ENCODE data around the gene TRMT2A. TPM values are rescaled to one million over a fixed set of nuclear protein-coding genes. Genes with fewer than 3 reads are reported as not detected.
A peak's percentile ranks its signal among the peaks of the same experiment; 100 is the strongest.

Gene TRMT2A
- total RNA-seq, 1 donor from 2014 or later: 36.7 TPM

DNA sequence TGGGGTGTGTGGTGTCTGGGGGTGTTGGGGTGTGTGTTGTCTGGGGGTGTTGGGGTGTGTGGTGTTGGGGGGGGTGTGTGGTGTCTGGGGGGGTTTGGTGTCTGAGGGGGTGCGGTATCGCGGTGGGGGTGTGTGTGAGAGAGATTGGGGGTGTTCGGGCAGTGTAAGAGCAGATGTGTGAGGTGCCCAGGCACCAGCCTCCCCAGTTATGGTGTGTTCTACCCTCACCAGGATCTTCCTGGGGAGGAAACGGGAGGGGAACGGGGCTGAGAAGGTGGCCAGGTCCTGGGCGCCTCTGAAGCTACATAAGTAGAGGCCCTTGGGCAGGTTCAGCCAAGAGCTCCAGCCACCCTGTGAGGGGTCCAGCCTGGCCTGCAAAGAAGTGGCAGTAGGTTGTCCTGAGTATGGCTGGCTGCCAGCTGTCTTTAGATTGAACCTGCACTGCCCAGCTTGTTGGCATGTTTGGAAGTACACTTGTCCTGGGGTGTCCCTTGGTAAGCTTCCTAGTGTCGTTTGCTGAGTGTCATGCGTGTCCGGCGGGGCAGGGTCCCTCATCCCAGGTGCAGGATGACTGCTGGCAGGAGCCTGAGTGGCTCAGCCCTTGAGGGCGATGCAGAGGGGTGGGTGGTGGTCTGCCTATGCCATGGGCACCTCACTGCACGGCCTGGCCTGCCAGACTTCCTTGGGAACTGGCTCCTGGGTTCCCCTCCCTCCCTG lies 6.5 kb upstream of the TRMT2A start:
- DNase-seq (ENCODE audit: low spot score) (no peak), ATAC-seq (no peak)

DNA sequence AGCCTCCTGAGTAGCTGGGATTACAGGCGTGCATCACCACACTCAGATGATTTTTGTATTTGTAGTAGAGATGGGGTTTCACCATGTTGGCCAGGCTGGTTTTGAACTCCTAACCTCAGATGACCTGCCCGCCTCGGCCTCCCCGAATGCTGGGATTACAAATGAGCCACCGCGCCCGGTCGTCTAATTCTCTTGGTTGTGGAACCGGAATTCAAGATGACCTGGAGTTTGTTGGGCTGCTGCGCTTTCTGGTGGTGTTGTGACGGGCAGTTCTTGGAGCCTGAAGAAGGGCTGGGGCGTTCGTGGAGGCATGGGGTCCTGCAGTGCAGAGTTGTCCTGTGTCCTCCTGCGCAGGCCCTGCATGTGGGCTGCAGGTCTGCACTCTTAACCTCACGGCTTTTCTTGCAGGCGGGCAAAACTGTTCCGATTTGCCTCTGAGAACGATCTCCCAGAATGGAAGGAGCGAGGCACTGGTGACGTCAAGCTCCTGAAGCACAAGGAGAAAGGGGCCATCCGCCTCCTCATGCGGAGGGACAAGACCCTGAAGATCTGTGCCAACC lies 4.9 kb upstream of the TRMT2A start:
- no peak for ATAC-seq
- no peak for DNase-seq (ENCODE audit: low spot score)

DNA sequence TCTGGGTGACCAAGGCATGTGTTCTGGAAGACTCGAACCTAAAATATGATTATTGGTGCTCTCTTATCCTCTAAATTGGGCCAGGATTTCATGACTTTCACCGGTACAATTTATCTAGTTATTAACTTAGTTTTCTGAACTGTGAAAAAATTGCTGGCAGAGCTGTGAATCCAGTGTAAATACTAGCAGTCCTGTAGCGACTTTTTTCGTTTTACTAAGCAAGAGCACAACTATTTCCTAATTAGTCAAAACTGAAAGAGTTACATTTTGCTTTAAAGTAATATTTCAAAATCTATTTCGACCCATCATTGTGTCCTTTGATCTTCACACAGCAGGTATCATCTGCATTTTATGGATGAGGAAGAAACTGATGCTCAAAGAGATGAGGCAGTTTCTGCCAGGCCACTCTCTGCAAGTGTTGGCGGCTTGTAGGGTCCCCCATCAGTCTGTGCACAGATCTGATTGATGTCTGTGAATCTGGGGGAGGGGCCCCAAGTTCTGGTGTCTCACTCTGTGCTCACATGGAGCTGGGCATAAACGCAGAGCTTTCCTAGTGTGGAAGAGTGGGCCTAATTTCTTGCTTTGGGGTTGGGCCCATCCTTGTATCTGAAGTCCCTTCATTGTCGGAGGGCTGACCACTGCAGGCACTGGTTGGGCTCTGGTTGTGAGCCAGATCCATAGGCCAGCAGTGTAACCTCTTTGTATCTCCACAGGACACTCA lies 1.4 kb upstream of the TRMT2A start:
- no peak for ATAC-seq
- DNase-seq (ENCODE audit: low spot score): no peak

DNA sequence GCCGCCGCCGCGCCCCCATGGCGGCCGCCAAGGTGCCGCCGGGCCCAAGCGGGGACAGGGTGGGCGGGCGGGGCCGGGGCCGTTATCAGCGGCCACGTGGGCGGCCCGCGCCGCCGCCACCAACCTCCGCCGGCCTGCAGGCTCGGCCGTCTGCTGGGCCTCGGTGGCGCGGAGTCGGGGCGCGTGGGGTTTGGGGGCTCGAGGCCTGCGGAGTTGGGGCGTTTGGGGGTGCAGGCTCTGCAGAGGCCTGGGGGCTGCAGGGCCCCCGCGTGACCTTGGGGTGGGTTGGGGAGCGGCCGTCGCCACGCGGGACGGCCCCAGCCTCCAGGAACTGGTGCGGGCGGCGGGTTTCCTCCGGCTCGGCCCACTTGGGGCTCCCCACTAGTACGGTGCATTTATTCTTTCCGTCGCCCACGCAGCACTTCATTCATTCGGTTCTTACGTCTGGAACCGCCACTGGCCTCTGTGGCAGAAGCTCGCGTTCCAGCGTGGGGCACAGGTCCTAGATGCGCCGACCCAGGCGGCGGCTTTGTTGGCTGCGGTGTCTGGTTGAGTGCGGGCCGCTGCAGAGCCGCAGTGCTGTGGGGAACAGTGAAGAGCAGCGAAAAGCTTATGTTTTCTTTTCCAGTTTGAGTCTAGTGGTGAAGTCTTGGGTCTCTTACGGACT lies 740 bp upstream of the TRMT2A start:
- no peak for ATAC-seq
- DNase-seq (ENCODE audit: low spot score): no peak

DNA sequence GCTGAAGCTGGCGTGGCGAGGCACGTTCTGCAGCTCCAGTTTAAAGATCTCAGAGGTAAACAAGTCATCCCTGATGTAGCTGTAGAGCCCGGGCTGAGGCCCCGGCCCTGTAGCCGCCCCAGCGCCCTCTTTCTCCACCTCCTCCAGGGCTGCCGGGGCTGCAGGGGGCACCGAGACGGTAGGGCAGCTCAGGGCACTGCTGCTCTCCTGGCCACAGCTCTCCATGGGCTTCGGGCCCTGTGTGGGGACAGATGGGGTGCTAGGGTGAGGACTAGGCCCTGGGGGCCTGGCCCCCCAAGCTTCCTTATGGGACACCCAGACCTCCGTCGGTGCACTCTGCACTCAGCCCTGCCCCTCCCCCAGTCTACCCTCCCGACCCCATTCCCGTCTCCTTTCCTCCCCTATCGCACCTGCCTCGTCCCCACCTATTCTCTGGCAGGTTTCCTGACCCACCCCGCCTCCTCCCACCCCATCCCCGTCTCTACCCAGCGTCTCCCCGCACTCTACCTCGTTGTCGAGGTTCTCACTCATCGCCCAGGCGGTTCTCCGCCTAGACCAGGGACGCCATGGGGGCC lies 563 bp downstream of the TRMT2A start:
- ATAC-seq (peak; percentile 4), DNase-seq (ENCODE audit: low spot score) (no peak)

DNA sequence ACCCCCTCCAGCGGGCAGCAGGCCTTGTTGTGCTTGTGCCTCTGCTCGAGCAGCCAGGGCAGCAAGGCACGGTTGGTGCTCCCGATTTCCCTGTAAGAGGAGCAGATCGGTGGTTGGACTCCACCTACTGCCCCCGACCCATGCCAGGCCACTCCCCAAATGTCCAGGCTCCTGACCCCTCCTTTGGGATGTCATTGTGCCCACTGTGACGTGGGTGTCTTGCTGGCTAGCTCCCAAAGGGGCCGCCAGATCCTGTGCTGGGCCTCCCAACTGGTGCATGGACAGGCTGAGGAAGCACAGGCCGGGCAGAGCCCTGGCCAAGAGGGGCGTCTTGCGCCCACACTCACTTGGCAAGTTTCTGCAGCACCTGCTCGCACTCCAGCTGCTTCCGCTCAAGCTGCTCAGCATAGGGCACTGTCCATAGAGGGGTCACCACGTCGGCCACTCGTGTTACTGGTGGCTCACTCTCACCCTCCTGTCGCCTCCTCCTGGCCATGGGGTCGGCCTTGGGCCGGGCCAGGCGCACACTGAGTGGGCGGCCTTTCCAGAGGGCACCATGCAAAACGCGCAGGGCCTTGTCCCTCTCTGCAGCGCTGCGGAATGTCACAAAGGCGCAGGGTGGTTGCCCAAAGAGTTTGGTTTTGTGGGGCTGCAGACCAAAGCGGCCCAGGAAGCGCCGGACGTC lies 1.2 kb downstream of the TRMT2A start, which contains the start of gene RANBP1:
TSS of gene RANBP1 (plus strand) at position 414 of the 685 bp plus-strand sequence. CDS start at position 495, 81 bp downstream.
- no peak for DNase-seq (ENCODE audit: low spot score)
- no peak for ATAC-seq

DNA sequence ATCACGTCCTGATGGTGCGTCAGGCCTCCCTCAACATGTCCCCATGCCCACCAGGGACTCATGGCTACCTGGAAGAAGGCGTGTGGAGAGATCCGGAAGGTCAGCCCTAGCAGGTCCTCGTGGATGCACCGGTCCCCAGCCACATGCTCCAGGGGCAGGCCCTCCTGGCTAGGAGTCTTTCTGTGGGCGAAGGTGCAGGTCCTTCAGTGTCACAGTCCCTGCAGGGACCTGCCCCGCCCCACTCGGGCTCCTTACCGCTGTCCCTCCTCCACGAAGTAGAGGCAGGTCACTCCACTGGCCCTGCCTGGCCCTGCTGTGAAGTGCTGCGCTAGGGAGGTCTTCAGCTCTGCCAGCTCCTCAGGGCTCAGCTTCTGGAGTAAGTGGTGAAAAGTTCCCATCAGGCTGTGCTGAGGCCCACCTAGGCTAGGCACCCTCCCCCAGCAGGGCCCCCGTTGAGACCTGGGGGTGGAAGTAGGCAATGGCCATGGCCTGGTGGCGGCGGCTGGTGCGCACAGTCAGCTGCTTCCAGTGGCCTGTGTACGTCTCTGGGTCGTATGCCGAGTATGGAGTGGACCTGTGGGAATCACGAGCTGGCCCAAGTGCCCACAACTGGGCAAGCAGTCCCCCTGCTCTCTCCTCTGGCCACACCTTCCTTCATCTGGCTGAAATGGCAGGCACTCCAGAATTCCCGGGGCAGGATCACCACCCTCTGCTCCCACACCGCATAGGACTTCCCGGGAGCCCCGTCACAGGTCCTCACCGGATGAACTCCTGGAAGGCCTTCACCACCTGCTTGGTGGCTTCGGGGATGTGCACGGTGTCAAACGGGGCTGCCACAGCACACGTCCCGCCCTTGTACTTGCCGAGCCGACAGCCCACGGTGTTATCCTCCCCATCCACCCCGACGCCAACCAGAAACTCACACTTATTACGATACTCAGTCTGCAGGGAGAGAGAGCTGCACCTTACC lies 2.2 kb downstream of the TRMT2A start:
- ATAC-seq (no peak), DNase-seq (ENCODE audit: low spot score) (no peak)

DNA sequence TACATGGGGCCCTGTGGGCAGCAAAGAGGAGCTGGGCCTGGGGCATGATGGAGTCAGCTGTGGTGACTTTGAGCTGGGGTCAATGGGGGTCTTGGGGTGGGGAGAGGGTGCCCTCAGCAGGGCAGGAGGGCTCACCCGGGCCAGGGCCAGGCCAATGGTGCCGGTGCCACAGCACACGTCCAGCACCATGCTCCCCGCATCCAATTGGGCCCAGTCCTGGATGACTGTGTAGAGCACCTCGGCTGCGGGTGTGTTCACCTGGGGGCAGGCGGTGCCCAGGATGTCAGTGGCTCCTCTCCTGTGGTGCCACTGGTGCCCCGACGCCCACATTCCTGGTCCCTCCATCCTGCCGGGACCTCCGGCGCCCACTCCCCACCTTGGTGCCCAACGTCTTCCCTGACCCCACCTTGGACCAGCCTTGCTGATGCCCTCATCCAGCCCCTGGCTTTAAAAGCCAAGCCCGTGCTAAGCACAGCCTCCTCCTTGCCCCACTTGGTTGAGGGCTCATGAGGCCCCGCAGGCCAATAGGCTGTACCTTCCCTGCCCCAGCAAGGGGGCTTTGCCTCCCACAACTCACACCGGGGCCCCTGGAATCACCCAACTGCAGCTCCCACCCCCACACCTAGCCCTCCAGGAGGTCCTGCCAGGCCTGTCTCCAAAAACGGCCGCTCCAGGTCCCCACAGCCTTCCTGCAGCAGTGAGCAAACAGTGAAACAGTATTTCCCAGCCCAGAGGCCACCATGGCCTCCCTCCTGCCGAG lies 3.3 kb downstream of the TRMT2A start:
- DNase-seq (ENCODE audit: low spot score): no peak

DNA sequence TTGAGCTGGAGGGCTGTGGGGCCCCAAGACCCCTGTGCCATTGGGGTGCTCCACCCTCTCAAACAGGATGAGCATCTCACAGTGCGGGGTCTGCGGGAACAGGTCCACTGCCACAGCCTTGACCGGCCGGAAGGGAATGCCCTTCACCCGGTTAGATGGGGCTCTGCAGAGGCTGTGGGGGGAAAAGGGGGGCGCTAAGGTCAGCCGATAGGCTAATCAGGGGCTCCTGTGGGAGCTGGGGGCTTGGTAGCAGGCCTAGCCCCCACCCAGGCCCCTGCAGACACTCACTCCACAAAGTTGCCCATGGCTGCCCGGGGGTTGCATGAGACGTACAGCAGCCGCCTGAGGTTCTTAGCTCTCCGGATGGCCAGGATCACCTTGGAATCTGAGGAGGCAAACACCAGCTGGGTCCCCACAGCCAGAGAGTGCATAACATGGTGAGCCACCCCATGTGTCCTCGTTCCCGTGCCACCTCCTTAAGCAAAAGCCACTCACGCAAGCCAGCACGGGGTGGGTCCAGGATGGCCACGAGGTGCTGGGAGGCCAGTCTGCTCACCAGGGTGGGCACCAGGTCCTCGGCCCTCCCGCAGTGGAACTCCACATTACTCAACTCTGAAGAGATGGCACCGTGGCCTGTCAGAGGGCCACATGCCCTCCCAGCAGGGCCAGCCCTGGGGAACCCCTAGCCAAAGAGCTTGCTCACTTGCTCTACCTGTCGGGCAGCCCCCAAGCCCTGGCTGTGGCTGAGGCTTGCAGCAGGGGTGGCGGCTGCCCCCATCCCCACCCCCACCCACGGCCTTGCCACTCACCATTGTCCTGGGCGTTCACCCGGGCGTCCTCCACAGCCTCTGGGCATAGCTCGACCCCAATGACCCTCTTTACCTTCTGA lies 4.2 kb downstream of the TRMT2A start:
- no peak for DNase-seq (ENCODE audit: low spot score)

More for the DNA sequence above, 3.3 kb downstream of the TRMT2A start:
- no peak for ATAC-seq

DNA sequence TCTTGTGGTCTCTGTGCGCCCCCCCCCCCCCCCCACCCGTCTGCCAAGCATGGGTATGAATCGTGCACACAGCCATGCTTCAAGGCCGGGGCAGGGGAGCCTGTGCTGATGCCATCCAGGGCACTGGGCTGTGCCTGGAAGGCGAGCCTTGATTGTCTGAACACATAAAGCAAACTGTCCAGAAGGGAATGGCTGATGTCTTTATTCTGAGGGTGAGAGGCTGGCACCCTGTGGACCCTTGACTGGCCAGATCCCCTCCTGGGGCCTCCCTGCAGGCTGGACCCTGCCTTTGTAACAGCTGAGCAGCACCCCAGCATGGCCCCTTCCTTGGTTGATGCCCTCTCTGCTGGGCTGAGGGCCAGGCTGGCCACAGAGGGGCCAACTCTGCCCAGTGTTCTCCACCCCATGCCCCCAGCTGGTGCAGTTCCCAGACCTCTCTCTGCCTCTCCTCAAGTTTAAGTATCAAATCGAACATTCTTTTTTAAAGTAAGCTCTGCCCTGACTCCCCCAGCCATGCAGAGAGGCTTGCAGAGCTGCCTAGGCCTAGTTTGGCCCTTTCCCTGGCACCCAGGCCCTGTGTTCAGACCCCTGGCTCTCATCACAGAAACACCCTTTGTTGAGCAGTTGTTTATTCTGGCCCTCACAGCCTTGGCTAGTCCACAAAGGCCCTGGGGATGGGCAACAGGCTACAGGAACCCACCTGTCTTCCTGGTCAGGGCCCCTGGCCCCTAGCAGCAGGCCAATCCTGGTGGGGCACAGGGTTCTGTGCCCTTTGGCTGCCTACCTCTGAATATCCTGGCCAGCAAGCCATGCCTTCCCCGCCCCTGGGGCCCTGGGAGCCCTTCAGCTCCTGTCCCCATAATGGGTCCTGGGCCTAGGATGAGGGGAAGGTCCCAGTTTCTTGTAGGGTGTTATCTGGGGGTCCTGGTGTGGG lies 5.1 kb downstream of the TRMT2A start:
- DNase-seq (ENCODE audit: low spot score) (no peak), ATAC-seq (no peak)

More for the DNA sequence above, 4.2 kb downstream of the TRMT2A start:
- ATAC-seq: no peak

DNA sequence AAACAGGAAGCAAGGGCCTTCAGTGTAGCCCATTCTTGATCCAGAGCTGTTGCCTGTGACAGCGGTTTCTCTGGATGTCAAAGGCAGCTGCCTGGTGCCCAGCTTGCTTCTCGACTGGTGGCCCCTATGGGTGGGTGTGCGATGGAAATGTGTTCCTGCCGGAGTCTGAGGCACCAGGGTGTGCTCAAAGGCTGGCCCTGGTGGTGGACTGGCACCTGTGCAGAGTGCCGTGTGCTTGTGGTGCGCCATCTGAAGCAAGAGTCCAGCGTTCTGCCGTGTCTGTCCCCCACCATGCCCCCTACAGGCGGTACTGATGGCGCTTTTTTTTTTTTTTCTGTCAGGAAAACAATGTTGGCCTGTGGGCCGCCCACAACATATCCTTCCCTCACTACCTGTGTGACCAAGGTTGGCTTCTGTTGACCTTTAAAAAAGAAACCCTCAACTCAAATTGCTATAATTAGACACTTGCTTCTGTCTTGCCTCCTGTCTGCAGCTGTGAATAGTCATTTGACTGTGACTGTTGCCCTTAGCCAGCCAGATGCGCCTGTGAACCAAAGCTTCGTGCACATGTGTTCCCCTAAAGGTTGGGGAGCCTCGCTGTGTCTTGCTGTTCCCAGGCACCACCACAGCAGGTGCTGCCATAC lies 5.9 kb downstream of the TRMT2A start:
- ATAC-seq: peak; percentile 32
- DNase-seq (ENCODE audit: low spot score): no peak

DNA sequence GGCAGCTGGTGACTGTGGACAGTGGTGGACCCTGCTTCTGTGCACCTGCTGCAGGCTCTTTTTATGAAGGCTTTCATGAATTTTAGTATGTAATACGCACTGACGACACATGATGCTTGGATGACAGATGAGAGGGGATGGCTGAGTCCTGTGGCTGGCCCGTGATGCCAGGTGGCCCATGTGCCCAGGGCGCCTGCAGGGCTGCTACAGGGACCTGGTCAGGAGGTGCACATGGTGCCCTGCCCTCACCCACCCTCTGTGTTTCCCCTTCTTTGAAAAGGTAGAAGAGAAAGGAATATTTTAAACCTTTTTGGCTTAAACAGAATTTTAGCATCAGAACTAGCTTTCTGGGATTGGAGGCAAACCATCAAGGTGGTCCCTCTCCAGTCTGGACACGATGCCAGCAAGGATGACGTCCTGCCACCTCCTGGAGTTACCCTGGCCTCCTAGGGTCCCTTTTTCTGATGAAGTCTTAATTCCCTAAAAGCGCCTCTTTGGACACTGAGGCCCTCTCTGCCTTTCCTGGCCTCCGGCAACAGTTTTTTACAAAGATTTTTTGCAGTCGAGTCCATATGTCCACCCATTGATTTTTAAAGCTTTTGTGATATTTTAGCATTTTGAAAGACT lies 6.6 kb downstream of the TRMT2A start:
- DNase-seq (ENCODE audit: low spot score): no peak

DNA sequence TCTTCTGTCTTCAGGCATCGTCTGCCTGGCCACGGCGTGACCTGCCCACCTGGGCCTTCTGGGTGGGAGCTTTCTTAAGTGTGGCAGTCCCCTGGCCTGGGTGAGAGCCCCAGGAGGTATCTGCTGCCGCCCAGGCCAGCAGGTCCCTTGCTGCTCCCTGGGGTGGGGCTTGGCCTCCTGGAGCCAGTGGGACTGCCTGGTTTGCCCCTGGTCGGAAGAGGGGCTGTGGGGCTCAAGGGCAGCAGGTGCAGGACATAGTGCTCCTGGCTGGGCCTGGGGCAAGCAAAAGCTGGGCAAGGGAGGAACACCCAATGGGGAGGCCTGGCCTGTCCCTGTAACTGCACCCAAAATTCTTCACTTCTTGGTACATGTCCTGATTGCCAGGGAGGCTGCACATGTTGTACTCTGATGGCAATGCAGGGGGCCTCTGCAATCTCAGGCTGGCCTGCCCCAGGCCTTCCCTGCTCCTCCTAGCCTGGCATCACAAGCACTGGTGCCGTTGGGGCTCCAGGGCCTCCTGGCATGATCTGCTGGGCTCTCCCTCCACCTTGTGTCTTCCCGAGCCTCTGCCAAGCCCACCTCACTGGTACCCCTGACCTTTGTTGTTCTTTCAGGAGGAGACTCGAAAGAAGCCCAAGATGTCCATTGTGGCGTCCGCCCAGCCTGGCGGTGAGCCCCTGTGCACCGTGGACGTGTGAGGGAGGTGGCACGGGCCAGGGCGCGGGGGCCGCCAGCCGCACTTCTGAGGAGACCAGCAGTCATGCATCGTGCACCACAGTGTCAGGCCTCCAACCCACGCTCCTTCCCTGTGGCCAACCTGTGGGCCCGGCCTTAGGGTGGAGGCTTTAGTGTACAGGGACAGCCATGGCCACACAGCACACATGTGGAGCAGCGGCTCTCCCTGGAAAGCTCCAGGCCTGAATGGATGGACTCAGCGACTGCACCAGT lies 7.3 kb downstream of the TRMT2A start:
- ATAC-seq (peak; percentile 2), DNase-seq (ENCODE audit: low spot score) (no peak)

More for the DNA sequence above, 6.6 kb downstream of the TRMT2A start:
- ATAC-seq: peak; percentile 1

DNA sequence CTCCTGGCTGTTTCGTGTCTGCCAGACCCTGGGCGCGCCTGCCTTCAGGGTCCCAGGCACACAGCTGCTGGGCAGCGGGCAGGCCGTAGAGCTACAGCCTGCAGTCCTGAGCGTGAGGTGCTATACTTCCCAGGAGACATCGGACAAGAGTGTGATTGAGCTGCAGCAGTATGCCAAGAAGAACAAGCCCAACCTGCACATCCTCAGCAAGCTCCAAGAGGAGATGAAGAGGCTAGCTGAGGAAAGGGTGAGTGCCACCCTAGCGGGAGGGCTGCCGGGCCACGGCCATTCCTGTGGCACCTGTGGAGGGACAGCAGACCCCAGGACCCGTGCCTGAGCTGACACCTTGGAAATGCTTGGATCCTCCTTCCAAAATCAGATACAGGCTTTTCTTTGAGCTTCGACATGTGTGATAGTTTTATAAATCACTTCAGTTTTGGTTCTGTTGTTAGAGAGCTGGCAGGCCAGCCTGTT lies 8.2 kb downstream of the TRMT2A start:
- no peak for DNase-seq (ENCODE audit: low spot score)

More for the DNA sequence above, 8.2 kb downstream of the TRMT2A start:
- ATAC-seq: no peak

Measured in left lobe of liver (tissue), 2 donors.